Duodenal mucosa (tissue), 2 donors: ENCODE measurements around the gene NAV2.

Experiments used
- H3K27ac ChIP-seq: one replicate; pipeline ENCODE4 v1.7.0; 2013; ENCODE audit warnings: low read depth, low read length
- H3K27me3 ChIP-seq, 2 donors: one replicate each; pipeline ENCODE4 v1.7.0; 2013; ENCODE audit warnings: low read length in 2 of 2, control low read depth in 1 of 2; ENCODE audit not compliant: insufficient read depth in 2 of 2, control insufficient read depth in 1 of 2
- H3K36me3 ChIP-seq, 2 donors: one replicate each; pipeline ENCODE4 v1.7.0; 2013; ENCODE audit warnings: low read length in 2 of 2, control low read depth in 1 of 2; ENCODE audit not compliant: insufficient read depth in 2 of 2, control insufficient read depth in 1 of 2
- H3K4me1 ChIP-seq, 2 donors: one replicate each; pipeline ENCODE4 v1.7.0; 2013; ENCODE audit warnings: low read length in 2 of 2, control low read depth in 1 of 2; ENCODE audit not compliant: insufficient read depth in 2 of 2, control insufficient read depth in 1 of 2
- H3K4me3 ChIP-seq, 2 donors: one replicate each; pipeline ENCODE4 v1.7.0; 2013; ENCODE audit warnings: low read length in 2 of 2, low read depth in 1 of 2
- H3K9ac ChIP-seq, 2 donors: one replicate each; pipeline ENCODE4 v1.7.0; 2013; ENCODE audit warnings: low read length in 2 of 2, low read depth in 1 of 2
- H3K9me3 ChIP-seq, 2 donors: one replicate each; pipeline ENCODE4 v1.7.0; 2013; ENCODE audit warnings: low read length in 2 of 2, control low read depth in 1 of 2; ENCODE audit not compliant: control insufficient read depth in 1 of 2

NAV2 gene

DNA sequence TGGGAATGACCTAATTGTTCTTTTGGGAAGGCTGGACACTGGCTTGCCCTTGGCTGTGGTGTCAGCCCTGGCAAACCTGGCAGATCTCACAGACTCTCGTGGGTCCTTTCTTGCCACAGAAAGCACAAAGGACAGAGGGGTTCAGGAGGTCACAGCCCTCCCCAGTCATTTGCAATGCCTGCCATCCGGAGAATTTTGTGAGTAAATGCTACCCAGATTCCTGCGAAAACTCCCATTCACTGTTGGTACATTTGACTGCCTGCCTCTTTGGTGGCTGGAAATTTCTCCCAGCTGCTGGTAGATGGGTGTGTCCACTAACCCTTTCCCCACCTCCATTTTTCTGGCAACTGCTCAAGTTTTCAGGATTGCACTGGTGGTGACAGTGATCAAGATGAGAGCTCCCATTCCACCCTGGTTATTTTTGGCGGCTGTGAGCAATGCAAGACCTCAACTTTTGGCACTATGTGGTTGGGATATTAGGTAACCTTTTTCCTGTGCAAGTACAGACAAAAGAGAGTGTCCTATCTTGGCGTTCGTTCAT is 155.7 kb downstream of the NAV2 start:
- Histone ChIP-seq H3K27ac (no peak overlapping the region), H3K36me3 (peaks cover 0 to 9% of the 10 kb centered on the region in 2 donors), H3K4me1 (peaks cover 16 to 17% of the 10 kb centered on the region in 2 donors), H3K27me3 (no peaks in the 10 kb centered on the region), H3K9ac (no peak overlapping the region), H3K4me3 (no peak overlapping the region), H3K9me3 (no peaks in the 10 kb centered on the region)

DNA sequence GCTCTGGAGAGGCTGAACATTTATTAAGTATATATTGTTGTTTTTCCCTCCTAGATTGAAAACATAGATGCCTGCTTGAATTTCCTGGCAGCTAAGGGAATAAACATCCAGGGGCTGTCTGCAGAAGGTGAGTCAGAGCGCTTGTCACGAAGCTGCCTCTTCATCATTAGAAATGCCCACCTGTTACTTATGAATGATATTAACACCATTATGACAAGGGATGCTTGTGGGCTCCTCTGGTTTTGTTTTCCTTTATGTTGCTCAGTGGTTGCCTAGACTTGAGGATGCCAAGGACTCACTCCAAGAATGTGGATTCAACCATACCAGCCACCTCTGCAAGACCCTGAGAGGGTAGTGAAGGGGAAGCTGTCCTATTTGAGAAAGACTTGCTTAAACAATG is 156.2 kb downstream of the NAV2 start:
- H3K36me3 ChIP-seq: peaks cover 0 to 9% of the 10 kb centered on the region in 2 donors
- no peaks in the 10 kb centered on the region for H3K9me3 ChIP-seq
- no peaks in the 10 kb centered on the region for H3K27me3 ChIP-seq
- no peak overlapping the region for H3K27ac ChIP-seq
- no peak overlapping the region for H3K4me3 ChIP-seq
- no peak overlapping the region for H3K9ac ChIP-seq
- H3K4me1 ChIP-seq: peaks cover 12 to 15% of the 10 kb centered on the region in 2 donors

DNA sequence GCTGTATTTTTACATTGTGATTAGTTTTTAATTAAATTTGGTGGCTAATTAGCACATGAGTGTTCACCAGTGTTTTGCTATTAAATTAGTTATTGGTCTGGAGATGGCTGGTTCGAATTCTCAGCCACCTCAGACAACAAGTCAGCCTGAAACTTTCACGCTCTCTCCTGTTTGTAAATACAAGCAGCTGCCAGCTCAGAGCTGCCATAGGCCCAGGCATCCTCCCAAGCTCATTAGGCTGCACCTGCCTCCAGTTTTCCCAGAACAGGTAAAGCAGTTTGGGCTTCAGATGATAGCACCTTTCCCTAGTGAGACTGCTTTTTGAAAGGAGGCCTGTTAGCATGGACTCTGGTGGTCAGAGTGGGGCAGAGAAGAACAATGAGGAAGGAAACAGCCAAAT is 156.8 kb downstream of the NAV2 start:
- no peak overlapping the region for H3K9ac ChIP-seq
- no peak overlapping the region for H3K4me3 ChIP-seq
- H3K27me3 ChIP-seq: no peaks in the 10 kb centered on the region
- peaks cover 7 to 9% of the 10 kb centered on the region in 2 donors for H3K4me1 ChIP-seq
- no peak overlapping the region for H3K27ac ChIP-seq
- H3K9me3 ChIP-seq: no peaks in the 10 kb centered on the region
- H3K36me3 ChIP-seq: peaks cover 0 to 9% of the 10 kb centered on the region in 2 donors

DNA sequence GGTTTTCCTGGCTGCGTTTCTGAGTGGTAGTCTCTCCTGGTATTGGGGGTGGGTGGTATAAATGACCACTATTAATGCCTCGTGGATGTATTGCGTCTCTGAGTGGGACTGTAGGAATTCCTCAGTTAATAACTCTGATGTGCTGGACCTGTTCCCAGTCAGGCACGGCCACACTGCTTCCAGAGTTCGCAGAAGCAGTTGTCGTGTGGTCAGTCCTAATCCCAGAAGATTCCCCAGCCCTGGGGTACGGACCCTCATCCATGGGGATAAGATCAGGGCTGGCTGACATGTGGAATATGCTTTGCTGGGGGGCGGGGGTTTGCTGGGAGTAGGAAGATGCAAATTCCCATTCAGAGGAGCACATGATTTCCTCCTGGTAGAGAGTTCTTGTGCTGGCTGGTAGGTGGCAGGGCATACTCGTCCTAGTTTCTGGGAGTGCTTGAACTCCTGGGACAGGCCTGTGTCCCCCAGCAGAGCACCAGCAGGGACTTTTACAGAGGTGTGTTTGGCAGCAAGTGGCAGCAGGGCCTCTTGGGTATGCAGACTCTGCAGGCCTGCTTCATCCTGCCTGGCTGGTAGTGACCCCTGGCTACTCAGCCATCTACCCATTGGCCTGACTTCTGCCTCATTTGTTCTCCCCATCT is 157.4 kb downstream of the NAV2 start:
- no peak overlapping the region for H3K9ac ChIP-seq
- peaks cover 0 to 9% of the 10 kb centered on the region in 2 donors for H3K36me3 ChIP-seq
- peaks cover under 1 to 3% of the 10 kb centered on the region in 2 donors for H3K4me1 ChIP-seq
- no peak overlapping the region for H3K4me3 ChIP-seq
- no peaks in the 10 kb centered on the region for H3K27me3 ChIP-seq
- H3K27ac ChIP-seq: no peak overlapping the region
- no peaks in the 10 kb centered on the region for H3K9me3 ChIP-seq

DNA sequence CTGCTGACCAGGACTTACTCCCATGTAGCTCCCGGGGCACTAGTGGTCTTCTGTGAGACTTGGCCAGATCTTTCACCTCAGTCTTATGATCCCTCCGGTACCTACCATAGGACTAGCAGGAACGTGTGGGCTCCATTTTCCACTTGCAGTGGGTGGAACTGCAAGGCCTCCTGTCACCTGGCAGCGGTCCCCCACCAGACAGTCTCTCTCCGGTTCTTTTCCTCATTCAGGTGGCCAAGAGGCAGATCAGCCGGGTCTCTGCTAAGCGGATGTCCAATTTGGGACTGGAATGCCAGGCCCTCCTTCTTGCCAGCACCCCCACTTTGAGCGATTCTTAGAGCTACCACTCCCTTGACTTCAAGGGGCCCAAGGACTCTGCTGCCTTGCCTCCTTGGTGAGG is 158.9 kb downstream of the NAV2 start:
- Histone ChIP-seq H3K27ac (no peak overlapping the region), H3K27me3 (no peaks in the 10 kb centered on the region), H3K4me1 (no peaks in the 10 kb centered on the region), H3K4me3 (no peak overlapping the region), H3K36me3 (peaks cover 0 to 9% of the 10 kb centered on the region in 2 donors), H3K9ac (no peak overlapping the region), H3K9me3 (no peaks in the 10 kb centered on the region)

DNA sequence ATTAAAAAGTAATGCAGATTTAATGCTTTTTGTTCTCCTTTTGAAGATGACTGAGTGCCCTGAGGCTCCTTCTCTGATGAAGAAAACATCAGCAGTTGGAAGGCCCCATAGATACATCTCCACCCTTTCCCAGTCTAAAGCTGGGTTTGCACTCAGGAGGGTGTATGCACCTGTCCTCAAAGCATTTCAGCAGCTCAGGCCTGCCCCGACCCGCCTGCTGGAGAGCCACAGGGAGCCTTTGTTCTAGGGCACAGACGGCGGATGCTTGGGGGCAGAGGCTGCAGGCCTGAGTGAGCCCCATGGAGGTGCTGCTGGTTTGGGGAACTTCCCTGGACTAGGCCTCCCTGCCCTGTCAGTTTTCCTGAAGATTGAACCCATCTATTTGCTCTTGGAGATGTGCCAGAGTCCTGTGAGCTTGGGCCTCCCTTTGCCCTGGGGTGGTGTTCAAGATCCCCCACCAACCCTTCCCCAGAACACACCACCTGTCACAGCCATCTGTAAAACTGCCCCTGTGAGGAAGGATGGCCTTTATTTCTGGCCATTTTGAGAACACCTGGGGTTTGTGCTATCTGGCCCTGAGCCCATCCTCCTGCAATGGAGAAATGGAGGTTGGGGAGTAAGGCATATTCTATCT is 160.0 kb downstream of the NAV2 start:
- Histone ChIP-seq H3K9me3 (no peaks in the 10 kb centered on the region), H3K27me3 (no peaks in the 10 kb centered on the region), H3K27ac (no peak overlapping the region), H3K36me3 (peaks cover 0 to 9% of the 10 kb centered on the region in 2 donors), H3K9ac (no peak overlapping the region), H3K4me1 (no peaks in the 10 kb centered on the region), H3K4me3 (no peak overlapping the region)

DNA sequence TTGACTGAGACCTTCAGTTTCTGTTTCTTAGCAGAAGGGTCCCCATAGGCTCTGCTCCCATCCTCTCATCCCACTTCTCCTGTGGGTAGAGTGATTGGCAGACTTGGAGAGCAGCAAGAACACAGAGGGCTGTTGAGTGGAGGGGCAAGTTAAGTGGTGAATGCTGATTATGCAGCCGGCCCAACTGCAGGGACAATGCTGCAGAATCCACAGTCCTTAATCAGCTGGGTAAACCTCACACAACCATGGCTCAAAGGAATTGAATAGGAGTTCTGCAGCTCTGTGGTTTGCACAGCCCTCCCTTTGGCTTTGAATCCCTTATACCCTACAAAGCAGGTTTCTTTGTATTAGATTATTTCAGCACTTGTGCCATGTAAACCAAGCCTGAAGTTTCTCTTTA is 161.1 kb downstream of the NAV2 start:
- H3K27ac ChIP-seq: no peak overlapping the region
- no peaks in the 10 kb centered on the region for H3K4me1 ChIP-seq
- peaks cover 0 to 12% of the 10 kb centered on the region in 2 donors for H3K36me3 ChIP-seq
- no peak overlapping the region for H3K9ac ChIP-seq
- H3K9me3 ChIP-seq: no peaks in the 10 kb centered on the region
- H3K27me3 ChIP-seq: no peaks in the 10 kb centered on the region
- no peak overlapping the region for H3K4me3 ChIP-seq

DNA sequence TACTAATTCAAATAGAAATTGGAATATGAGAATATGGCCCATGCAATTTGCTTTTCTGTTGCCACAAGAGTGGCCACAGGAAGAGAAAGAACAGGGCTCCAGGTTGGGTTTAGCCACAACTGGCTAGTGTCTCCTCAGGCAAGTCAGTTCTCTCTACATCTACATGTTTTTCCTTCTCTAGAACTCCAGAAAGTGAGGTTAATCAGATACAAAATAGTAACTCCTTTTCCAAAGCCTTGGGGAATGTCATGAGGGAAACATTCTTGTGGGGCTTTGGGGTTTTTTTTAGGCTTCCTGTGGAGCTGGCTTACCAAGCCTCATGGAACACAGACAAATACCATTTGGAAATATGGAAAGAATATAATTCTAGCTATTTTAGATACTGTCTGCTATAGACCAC is 161.6 kb downstream of the NAV2 start:
- Histone ChIP-seq H3K27ac (no peak overlapping the region), H3K36me3 (peaks cover 0 to 13% of the 10 kb centered on the region in 2 donors), H3K4me1 (no peaks in the 10 kb centered on the region), H3K4me3 (no peak overlapping the region), H3K9me3 (no peaks in the 10 kb centered on the region), H3K9ac (no peak overlapping the region), H3K27me3 (no peaks in the 10 kb centered on the region)

DNA sequence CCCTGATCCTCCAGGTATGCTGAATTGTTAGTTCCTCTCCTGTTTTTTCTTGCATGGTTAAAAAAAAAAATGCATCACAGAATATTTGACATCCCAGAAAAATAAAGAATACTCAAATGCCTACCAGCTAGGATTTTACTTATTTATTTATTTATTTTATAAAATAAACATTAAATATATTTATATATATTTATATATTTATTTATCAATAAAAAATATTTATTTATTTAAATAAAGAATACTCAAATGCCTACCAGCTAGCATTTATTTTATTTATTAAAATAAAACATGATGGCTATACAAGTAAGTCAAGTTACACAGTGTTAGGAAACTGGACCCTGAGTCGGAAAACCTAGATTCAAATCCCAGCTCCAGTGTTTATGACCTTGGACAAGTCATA is 164.1 kb downstream of the NAV2 start:
- H3K9me3 ChIP-seq: no peaks in the 10 kb centered on the region
- no peak overlapping the region for H3K4me3 ChIP-seq
- no peak overlapping the region for H3K27ac ChIP-seq
- H3K27me3 ChIP-seq: no peaks in the 10 kb centered on the region
- H3K36me3 ChIP-seq: peaks cover 0 to 11% of the 10 kb centered on the region in 2 donors
- no peak overlapping the region for H3K9ac ChIP-seq
- no peaks in the 10 kb centered on the region for H3K4me1 ChIP-seq

DNA sequence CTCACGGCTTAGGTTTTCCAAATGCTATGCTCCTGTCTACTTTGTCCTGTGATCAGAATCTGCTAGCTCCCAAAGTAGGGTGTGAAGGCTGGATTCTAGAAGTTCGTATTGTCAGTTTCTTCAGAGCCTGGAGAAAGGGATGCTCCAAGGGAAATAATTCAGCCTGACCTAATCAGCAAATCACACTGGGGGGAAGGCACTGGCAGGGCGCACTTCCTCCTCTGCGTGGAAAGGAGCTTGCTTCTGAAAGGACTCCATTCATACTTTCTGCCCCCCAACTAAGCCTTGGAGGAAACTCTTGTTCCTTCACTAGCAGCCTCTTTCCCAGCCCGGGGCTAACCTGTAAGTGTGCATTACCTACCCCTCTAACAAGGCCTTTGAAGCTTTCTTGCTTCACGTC is 165.9 kb downstream of the NAV2 start:
- no peaks in the 10 kb centered on the region for H3K4me1 ChIP-seq
- no peak overlapping the region for H3K27ac ChIP-seq
- H3K9ac ChIP-seq: no peak overlapping the region
- no peak overlapping the region for H3K4me3 ChIP-seq
- no peaks in the 10 kb centered on the region for H3K9me3 ChIP-seq
- peaks cover 0 to 11% of the 10 kb centered on the region in 2 donors for H3K36me3 ChIP-seq
- no peaks in the 10 kb centered on the region for H3K27me3 ChIP-seq
